Measurements from ENCODE around the gene RANGAP1.

Gene RANGAP1

GRCh38 chr22:41302811-41303210 lies 16.8 kb upstream of the RANGAP1 start:
- peak overlapping the region; percentile 81 to 99; a peak in 3 of 4 replicates for H3K4me3 ChIP-seq (ENCODE audit: low read depth in 1 of 2, low read length in 2 of 2)
- peaks cover 29% of the 10 kb centered on the region for H4K20me1 ChIP-seq (ENCODE audit: insufficient read depth, low read length)
- H3K9me3 ChIP-seq (ENCODE audit: insufficient read depth, low read length, severe bottlenecking) = no peaks in the 10 kb centered on the region
- H3K27ac ChIP-seq (ENCODE audit: low read length) = peak overlapping the region; percentile 45
- peak overlapping the region; percentile 87 for H3K4me2 ChIP-seq (ENCODE audit: insufficient read depth, low read length)
- peak overlapping the region; percentile 30 for H2AFZ ChIP-seq (ENCODE audit: low read depth, low read length)
- peaks cover 18% of the 10 kb centered on the region for H3K36me3 ChIP-seq (ENCODE audit: insufficient read depth, low read length)
- H3K4me1 ChIP-seq (ENCODE audit: insufficient read depth, low read length) = peaks cover 27% of the 10 kb centered on the region
- ATAC-seq (ENCODE audit: insufficient read depth, low read depth) (no peak), DNase-seq (no peak)
- peaks cover 70% of the 10 kb centered on the region for H3K79me2 ChIP-seq (ENCODE audit: insufficient read depth, low read length)
- TF ChIP-seq EZH2 (IDR thresholded peaks at IDR 0.05; ENCODE audit: borderline replicate concordance, low read depth, low read length, severe bottlenecking) (no peak), CTCF (IDR thresholded peaks at IDR 0.05; ENCODE audit: borderline replicate concordance, extremely low read depth, low read length, poor library complexity, severe bottlenecking) (no peak)
- no peaks in the 10 kb centered on the region for H3K27me3 ChIP-seq (ENCODE audit: insufficient read depth, low read length, poor library complexity)
- H3K9ac ChIP-seq (ENCODE audit: low read depth, low read length) = peak overlapping the region; percentile 98

GRCh38 chr22:41302021-41302767 lies 16.2 kb upstream of the RANGAP1 start:
- peak overlapping the region; percentile 87 for H3K4me2 ChIP-seq (ENCODE audit: insufficient read depth, low read length)
- no peaks in the 10 kb centered on the region for H3K9me3 ChIP-seq (ENCODE audit: insufficient read depth, low read length, severe bottlenecking)
- ATAC-seq (ENCODE audit: insufficient read depth, low read depth) = peak; percentile 13; the same call in 1 of the 3 replicates
- H3K9ac ChIP-seq (ENCODE audit: low read depth, low read length) = peak overlapping the region; percentile 98
- TF ChIP-seq CTCF (IDR thresholded peaks at IDR 0.05; ENCODE audit: borderline replicate concordance, extremely low read depth, low read length, poor library complexity, severe bottlenecking) = no peak
- peak overlapping the region; percentile 45 for H3K27ac ChIP-seq (ENCODE audit: low read length)
- H2AFZ ChIP-seq (ENCODE audit: low read depth, low read length) = peak overlapping the region; percentile 88
- H3K36me3 ChIP-seq (ENCODE audit: insufficient read depth, low read length) = peaks cover 13% of the 10 kb centered on the region
- H3K4me3 ChIP-seq (ENCODE audit: low read depth in 1 of 2, low read length in 2 of 2) = peak overlapping the region; percentile 81 to 99
- H3K27me3 ChIP-seq (ENCODE audit: insufficient read depth, low read length, poor library complexity) = no peaks in the 10 kb centered on the region
- peaks cover 64% of the 10 kb centered on the region for H3K79me2 ChIP-seq (ENCODE audit: insufficient read depth, low read length)
- peaks cover 27% of the 10 kb centered on the region for H3K4me1 ChIP-seq (ENCODE audit: insufficient read depth, low read length)
- DNase-seq = peak; percentile 34
- H4K20me1 ChIP-seq (ENCODE audit: insufficient read depth, low read length) = peaks cover 23% of the 10 kb centered on the region

- Histone ChIP-seq H3K4me3 (ENCODE audit: low read depth in 1 of 2, low read length in 2 of 2) (peak within 1 kb of the TSS; percentile 81 to 99), H2AFZ (ENCODE audit: low read depth, low read length) (peak within 1 kb of the TSS; percentile 88), H3K27me3 (ENCODE audit: insufficient read depth, low read length, poor library complexity) (no peaks in the 10 kb centered on the region), H3K9me3 (ENCODE audit: insufficient read depth, low read length, severe bottlenecking) (no peaks in the 10 kb centered on the region), H3K9ac (ENCODE audit: low read depth, low read length) (peak within 1 kb of the TSS; percentile 98), H3K79me2 (ENCODE audit: insufficient read depth, low read length) (peaks cover 57% of the 10 kb centered on the region), H3K4me1 (ENCODE audit: insufficient read depth, low read length) (peaks cover 27% of the 10 kb centered on the region), H3K4me2 (ENCODE audit: insufficient read depth, low read length) (peak within 1 kb of the TSS; percentile 87), H4K20me1 (ENCODE audit: insufficient read depth, low read length) (peaks cover 18% of the 10 kb centered on the region), H3K27ac (ENCODE audit: low read length) (peak within 1 kb of the TSS; percentile 46), H3K36me3 (ENCODE audit: insufficient read depth, low read length) (peaks cover 8% of the 10 kb centered on the region)
- no peak for TF ChIP-seq EZH2 (IDR thresholded peaks at IDR 0.05; ENCODE audit: borderline replicate concordance, low read depth, low read length, severe bottlenecking)
- TF ChIP-seq CTCF (IDR thresholded peaks at IDR 0.05; ENCODE audit: borderline replicate concordance, extremely low read depth, low read length, poor library complexity, severe bottlenecking) = peak; percentile 70
- DNase-seq (peak; percentile 89), ATAC-seq (ENCODE audit: insufficient read depth, low read depth) (peak; percentile 98)
Observed at GRCh38 chr22:41301085-41302020, 15.4 kb upstream of the RANGAP1 start, which contains the start of gene ZC3H7B. ZC3H7B (plus strand) TSS chr22:41301525; CDS start chr22:41320661, 19,136 bp downstream.

All from DND-41 (cell line).